ENCODE results near the gene GPR25.

GRCh38 chr1:200890818-200891773, 18.3 kb downstream of the GPR25 start:
- no peak for TF ChIP-seq CTCF (IDR thresholded peaks at IDR 0.05; ENCODE audit: low read depth, low read length)
- TF ChIP-seq MYC (IDR thresholded peaks at IDR 0.05; ENCODE audit: low read depth, low read length): no peak
- TF ChIP-seq POLR2A (IDR thresholded peaks at IDR 0.05; ENCODE audit: extremely low read depth, insufficient read length): no peak
- TF ChIP-seq MAX (IDR thresholded peaks at IDR 0.05; ENCODE audit: low read depth, low read length): no peak

Measured in NB4 (cell line).